ENCODE results near the gene SERPINI1. TPM values are rescaled to one million over a fixed set of nuclear protein-coding genes. Genes with fewer than 3 reads are reported as not detected.

The SERPINI1 gene
- total and polyA plus RNA-seq, 9 of the 15 experiments (the other 6 are each of a cell fraction or from before 2014, with no cell fraction given): 1.6 to 9.9 (median 3.5) TPM

- TF ChIP-seq, protein P1, sequence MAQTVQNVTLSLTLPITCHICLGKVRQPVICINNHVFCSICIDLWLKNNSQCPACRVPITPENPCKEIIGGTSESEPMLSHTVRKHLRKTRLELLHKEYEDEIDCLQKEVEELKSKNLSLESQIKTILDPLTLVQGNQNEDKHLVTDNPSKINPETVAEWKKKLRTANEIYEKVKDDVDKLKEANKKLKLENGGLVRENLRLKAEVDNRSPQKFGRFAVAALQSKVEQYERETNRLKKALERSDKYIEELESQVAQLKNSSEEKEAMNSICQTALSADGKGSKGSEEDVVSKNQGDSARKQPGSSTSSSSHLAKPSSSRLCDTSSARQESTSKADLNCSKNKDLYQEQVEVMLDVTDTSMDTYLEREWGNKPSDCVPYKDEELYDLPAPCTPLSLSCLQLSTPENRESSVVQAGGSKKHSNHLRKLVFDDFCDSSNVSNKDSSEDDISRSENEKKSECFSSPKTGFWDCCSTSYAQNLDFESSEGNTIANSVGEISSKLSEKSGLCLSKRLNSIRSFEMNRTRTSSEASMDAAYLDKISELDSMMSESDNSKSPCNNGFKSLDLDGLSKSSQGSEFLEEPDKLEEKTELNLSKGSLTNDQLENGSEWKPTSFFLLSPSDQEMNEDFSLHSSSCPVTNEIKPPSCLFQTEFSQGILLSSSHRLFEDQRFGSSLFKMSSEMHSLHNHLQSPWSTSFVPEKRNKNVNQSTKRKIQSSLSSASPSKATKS (CRISPR knock-in tag; IDR thresholded peaks at IDR 0.05): no peak
- TF ChIP-seq NR0B1 (IDR thresholded peaks at IDR 0.05; ENCODE audit: partially characterized antibody) (no peak), ZNF584 (CRISPR knock-in tag; IDR thresholded peaks at IDR 0.05; ENCODE audit: low read depth) (no peak), HDAC1 (IDR thresholded peaks at IDR 0.05) (0 out of 4 replicates have a peak, but pooled peaks of 1 of the 2 experiments have one; percentile 67), BRD9 (IDR thresholded peaks at IDR 0.05; ENCODE audit: low read depth, partially characterized antibody) (no peak), SIRT6 (IDR thresholded peaks at IDR 0.05; ENCODE audit: low read depth, low read length) (no peak), RFX7 (CRISPR knock-in tag; IDR thresholded peaks at IDR 0.05) (no peak), GATAD2B (IDR thresholded peaks at IDR 0.05; ENCODE audit: borderline replicate concordance) (no peak), ELF2 (CRISPR knock-in tag; IDR thresholded peaks at IDR 0.05) (no peak), KLF1 (tag; IDR thresholded peaks at IDR 0.05) (no peak), ZNF436 (CRISPR knock-in tag; IDR thresholded peaks at IDR 0.05) (no peak), HNRNPLL (IDR thresholded peaks at IDR 0.05; ENCODE audit: low read depth, low read length, poor library complexity, severe bottlenecking) (no peak), GATA2 (CRISPR knock-in tag; IDR thresholded peaks at IDR 0.05) (no peak), ZNF695 (CRISPR knock-in tag; IDR thresholded peaks at IDR 0.05) (no peak)
Observed at GRCh38 chr3:167733961-167734497, 1.5 kb upstream of the SERPINI1 start (continued).

Measured in K562 (cell line).